ENCODE data around the gene GIPC3.
A peak's percentile ranks its signal among the peaks of the same experiment; 100 is the strongest.

GIPC3 gene

DNA sequence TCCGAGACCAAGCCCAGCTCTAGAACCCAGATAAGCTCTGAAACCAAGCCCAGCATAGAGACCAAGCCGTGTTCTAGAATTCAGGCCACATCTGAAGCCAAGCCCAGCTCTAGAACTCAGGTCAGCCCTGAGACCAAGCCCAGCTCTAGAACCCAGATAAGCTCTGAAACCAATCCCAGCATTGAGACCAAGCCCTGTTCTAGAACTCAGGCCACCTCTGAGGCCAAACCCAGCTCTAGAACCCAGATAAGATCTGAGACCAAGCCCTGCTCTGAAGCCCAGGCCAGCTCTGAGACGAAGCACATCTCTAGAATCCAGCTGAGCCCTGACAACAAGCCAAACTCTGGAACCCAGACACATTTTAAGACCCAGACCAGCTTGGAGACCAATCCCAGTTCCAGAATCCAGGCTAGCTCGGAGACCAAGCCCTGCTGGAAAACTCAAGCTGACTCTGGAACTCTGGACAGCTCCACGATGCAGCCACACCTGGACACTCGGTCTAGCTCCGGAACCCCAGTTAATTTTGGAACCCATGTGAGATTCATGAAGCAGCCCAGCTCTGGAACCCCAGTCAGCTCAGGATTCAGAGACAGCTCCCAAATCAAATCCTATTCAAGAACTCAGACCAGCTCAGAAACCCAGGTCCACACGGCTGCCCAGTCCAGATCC lies 5.8 kb downstream of the GIPC3 start:
- TF ChIP-seq, protein P1, sequence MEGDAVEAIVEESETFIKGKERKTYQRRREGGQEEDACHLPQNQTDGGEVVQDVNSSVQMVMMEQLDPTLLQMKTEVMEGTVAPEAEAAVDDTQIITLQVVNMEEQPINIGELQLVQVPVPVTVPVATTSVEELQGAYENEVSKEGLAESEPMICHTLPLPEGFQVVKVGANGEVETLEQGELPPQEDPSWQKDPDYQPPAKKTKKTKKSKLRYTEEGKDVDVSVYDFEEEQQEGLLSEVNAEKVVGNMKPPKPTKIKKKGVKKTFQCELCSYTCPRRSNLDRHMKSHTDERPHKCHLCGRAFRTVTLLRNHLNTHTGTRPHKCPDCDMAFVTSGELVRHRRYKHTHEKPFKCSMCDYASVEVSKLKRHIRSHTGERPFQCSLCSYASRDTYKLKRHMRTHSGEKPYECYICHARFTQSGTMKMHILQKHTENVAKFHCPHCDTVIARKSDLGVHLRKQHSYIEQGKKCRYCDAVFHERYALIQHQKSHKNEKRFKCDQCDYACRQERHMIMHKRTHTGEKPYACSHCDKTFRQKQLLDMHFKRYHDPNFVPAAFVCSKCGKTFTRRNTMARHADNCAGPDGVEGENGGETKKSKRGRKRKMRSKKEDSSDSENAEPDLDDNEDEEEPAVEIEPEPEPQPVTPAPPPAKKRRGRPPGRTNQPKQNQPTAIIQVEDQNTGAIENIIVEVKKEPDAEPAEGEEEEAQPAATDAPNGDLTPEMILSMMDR (IDR thresholded peaks at IDR 0.05; ENCODE audit: low read depth, low read length) = no peak
- H3K4me3 ChIP-seq (ENCODE audit: low read depth, low read length) = no peak overlapping the region

DNA sequence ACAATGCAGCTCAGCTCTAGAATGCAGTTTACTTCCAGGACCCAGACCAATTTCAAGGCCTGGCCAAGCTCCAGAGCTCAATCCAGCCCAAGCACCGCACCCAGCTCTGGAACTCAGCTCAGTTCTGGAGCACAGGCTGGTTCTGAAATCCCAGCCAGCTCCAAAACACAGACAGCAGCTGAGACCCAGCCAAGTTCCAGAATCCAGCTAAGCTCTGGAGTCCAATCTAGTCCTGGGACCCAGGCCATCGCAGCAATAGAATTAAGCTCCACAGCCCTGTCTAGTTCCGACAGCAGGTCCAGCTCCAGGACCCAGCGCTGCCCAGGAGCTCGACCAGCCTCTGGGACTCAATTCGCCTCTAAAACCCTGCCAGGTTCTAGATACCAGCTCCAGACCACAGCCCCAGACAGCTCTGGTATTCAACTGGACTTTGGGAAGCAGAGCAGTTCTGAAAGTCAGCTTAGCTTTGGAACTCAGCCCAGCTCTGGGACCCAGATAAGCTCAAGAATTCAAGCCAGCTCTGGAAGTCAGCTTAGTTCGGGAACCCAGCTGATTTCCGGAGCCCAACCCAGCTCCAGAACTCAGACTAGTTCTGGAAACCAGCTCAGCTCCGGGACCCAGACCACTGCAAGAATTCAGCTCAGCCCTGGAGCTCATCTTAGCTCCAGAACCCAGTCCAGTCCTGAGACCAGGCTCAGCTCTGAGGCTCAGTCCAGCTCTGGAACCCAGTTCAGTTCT lies 6.8 kb downstream of the GIPC3 start:
- H3K4me3 ChIP-seq (ENCODE audit: low read depth, low read length) = no peak overlapping the region
- TF ChIP-seq, protein P1 (IDR thresholded peaks at IDR 0.05; ENCODE audit: low read depth, low read length) = no peak

DNA sequence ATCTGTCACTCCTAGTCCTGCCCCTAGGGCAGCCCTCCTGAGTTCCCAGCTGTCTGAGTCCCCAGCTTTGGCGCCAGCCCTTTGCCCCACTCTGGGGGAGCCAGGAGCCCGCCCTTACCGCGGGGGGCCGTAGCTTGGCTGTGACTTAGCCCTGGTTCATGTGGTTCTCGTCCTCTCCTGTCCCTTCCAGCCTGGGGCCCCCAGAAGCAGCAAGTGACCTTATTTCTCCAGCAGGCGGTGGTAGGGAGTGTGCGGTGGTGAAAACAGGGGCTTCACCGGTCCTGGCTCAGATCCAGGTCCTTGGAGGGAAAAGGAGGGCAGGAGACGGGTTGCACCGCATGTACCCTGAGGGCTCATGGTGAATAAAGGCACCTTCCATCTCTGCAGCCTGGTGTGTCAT lies 7.9 kb downstream of the GIPC3 start:
- no peak overlapping the region for H3K4me3 ChIP-seq (ENCODE audit: low read depth, low read length)
- TF ChIP-seq, protein P1 (IDR thresholded peaks at IDR 0.05; ENCODE audit: low read depth, low read length) = 0 out of 2 replicates have a peak, but pooled peaks have one; percentile 11

DNA sequence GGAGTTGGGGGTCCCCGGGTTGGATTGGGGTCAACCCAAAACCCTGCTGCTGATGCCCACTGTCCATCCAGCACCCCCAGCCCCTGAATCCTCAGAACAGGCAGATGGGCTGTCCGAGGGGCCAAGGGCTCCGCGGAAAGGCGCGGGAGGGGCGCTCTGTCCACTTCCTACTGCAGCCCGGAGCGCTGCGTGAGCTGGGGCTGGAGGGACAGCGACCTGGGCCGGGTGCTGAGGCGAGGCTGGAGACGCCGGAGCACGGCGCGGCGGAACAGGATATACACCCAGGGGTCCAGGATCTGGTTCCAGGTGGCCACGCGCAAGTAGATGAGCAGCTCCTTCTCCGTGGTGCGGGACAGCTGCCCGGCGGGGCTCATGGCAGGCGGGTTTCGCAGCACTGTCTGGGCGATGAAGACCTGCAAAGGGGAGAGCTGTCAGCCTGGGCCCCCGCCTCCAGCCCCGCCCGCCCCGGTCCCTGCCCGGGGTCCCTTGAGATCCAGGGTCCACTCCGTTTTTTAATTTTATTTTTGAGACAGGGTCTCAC lies 10.3 kb downstream of the GIPC3 start:
- TF ChIP-seq, protein P1 (IDR thresholded peaks at IDR 0.05; ENCODE audit: low read depth, low read length) = no peak

DNA sequence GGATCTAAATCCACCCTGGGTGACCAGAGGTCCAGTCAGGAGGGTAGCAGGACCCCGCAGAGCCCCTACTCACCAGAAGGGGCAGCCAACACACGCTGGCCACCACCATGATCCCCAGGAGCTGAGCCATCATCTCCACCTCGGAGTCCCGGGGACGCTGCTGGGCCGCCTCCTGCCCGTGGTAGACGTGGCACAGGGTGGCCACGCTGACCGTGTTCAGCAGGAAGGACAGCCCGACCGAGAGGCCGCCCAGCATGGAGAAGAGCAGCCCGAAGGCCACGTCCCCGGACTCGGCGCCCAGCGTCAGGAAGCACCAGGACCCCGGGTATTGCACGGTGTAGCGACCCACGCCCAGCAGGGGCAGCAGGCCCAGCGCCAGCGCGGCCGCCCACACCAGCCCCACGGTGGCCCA lies 14.5 kb downstream of the GIPC3 start:
- no peak overlapping the region for H3K4me3 ChIP-seq (ENCODE audit: low read depth, low read length)
- TF ChIP-seq, protein P1 (IDR thresholded peaks at IDR 0.05; ENCODE audit: low read depth, low read length) = no peak

More for the DNA sequence above, 10.3 kb downstream of the GIPC3 start:
- no peak overlapping the region for H3K4me3 ChIP-seq (ENCODE audit: low read depth, low read length)

DNA sequence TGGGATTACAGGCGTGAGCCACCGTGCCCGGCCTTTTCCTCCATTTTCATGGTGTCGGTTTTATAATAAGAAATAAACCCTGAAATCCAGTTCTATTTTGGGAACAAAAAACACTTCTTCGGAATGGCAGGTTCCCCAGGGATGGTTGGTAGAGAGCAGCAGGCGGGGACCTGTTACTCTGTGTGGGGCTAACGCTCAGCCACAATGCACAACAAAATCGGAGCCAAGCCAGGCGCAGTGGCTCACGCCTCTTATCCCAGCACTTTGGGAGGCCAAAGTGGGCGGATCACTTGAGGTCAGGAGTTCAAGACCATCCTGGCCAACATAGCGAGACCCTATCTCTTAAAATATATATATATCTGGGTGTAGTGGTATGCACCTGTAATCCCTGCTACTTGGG lies 15.7 kb downstream of the GIPC3 start:
- TF ChIP-seq, protein P1 (IDR thresholded peaks at IDR 0.05; ENCODE audit: low read depth, low read length) = no peak
- no peak overlapping the region for H3K4me3 ChIP-seq (ENCODE audit: low read depth, low read length)

All from WI38 (cell line).